ENCODE measurements around the gene SPATA31C2. TPM values are rescaled to one million over a fixed set of nuclear protein-coding genes. Genes with fewer than 3 reads are reported as not detected.

The SPATA31C2 gene
- total RNA-seq, 4 donors from 2014 or later = not detected

- no peak for DNase-seq
- Histone ChIP-seq H3K36me3 (no peaks in the 10 kb centered on the region), H3K9me3 (no peaks in the 10 kb centered on the region), H3K27me3 (peaks cover 0 to 9% (median 0%) of the 10 kb centered on the region in 4 donors), H3K4me1 (no peaks in the 10 kb centered on the region), H3K4me3 (no peak overlapping the region), H3K27ac (peak overlapping the region in 2 of 4 donors; percentile 33 to 63)
- 43 to 46% methylated on average over 10 of the region's 10 CpGs for WGBS, 2 donors
- TF ChIP-seq POLR2A (IDR thresholded peaks at IDR 0.05) (no peak), CTCF (IDR thresholded peaks at IDR 0.05) (no peak)
- intact Hi-C loops (cut with DNase I) = no loop called here
Observed at GRCh38 chr9:88092797-88093331, 45.4 kb downstream of the SPATA31C2 start.

DNA sequence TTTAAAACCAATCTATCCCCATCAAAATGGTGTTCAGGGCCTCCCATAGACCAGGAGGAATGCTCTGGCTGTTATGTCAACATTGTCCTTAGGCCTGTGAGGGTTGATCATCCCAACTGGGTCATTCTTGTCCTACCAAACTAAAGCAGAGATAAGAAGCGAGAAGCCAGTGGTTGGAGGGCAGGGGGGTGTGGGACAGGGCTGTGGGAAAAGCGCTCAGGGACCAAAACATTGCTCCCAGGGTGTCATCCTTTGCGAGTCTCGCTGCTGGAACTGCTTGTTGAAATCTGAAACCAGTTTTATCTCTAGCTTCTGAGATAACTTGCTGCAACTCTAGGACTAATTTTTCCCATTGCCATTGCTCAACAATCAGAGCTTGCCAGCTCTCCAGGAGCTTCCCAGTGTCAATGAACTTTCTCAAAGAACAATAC is 48.1 kb downstream of the SPATA31C2 start:
- Histone ChIP-seq H3K27ac (no peak overlapping the region), H3K36me3 (no peaks in the 10 kb centered on the region), H3K4me1 (no peaks in the 10 kb centered on the region), H3K4me3 (no peak overlapping the region), H3K27me3 (peaks cover 0 to 9% (median 0%) of the 10 kb centered on the region in 4 donors), H3K9me3 (no peaks in the 10 kb centered on the region)
- intact Hi-C loops (cut with DNase I) = no loop called here
- DNase-seq = no peak
- 67 to 87% methylated on average over 1 to 3 of the region's 4 CpGs for WGBS, 2 donors
- no peak for TF ChIP-seq CTCF (IDR thresholded peaks at IDR 0.05)
- TF ChIP-seq POLR2A (IDR thresholded peaks at IDR 0.05) = no peak

GRCh38 chr9:88087906-88088305 is 50.4 kb downstream of the SPATA31C2 start:
- no peak for TF ChIP-seq CTCF (IDR thresholded peaks at IDR 0.05)
- no peak for TF ChIP-seq POLR2A (IDR thresholded peaks at IDR 0.05)
- intact Hi-C loops (cut with DNase I) = no loop called here
- Histone ChIP-seq H3K36me3 (no peaks in the 10 kb centered on the region), H3K9me3 (no peaks in the 10 kb centered on the region), H3K4me3 (no peak overlapping the region), H3K4me1 (no peaks in the 10 kb centered on the region), H3K27me3 (peaks cover 0 to 9% (median 0%) of the 10 kb centered on the region in 4 donors), H3K27ac (no peak overlapping the region)
- DNase-seq = no peak
- WGBS, 2 donors = 69 to 76% methylated on average over 6 of the region's 6 CpGs

- Histone ChIP-seq H3K27ac (no peak overlapping the region), H3K4me1 (no peaks in the 10 kb centered on the region), H3K36me3 (no peaks in the 10 kb centered on the region), H3K4me3 (no peak overlapping the region), H3K27me3 (peaks cover 0 to 9% (median 0%) of the 10 kb centered on the region in 4 donors), H3K9me3 (no peaks in the 10 kb centered on the region)
- TF ChIP-seq CTCF (IDR thresholded peaks at IDR 0.05) = no peak
- TF ChIP-seq POLR2A (IDR thresholded peaks at IDR 0.05) = no peak
- intact Hi-C loops (cut with DNase I) = no loop called here
- no peak for DNase-seq
- WGBS, 2 donors = 64 to 67% methylated on average over 5 of the region's 5 CpGs
Observed at GRCh38 chr9:88085476-88085875, 52.8 kb downstream of the SPATA31C2 start.

DNA sequence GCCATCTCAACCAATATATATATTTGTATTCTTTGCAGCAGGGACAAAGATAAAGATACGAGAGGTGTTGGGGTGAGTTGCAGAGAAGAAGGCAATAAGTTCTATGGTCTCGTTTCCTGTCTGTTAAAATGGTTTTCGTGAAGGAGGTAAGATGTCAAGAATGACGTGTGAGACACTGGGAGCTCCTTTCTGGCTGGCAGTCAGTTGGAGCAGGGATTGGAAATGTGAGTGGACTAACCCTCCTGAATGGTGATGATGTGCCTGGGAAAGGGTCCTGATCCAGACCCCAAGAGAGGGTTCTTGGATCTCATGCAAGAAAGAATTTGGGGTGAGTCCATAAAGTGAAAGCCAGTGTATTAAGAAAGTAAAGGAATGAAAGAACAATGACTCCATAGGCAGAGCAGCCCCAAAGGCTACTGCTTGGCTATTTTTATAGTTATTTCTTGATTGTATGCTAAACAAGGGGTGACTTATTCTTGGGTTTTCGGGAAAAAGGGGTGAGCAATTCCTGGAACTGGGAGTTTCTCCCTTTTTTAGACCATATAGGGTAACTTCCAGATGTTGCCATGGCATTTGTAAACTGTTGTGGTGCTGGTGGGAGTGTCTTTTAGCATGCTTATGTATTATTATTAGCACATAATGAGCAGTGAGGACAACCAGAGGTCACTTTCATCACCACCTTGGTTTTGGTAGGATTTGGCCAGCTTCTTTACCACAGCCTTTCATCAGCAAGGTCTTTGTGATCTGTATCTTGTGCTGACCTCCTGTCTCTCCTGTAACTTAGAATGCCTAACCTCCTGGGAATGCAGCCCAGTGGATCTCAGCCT is 53.7 kb downstream of the SPATA31C2 start:
- no peak overlapping the region for H3K4me3 ChIP-seq
- no peak for TF ChIP-seq CTCF (IDR thresholded peaks at IDR 0.05)
- no peak for TF ChIP-seq POLR2A (IDR thresholded peaks at IDR 0.05)
- no peaks in the 10 kb centered on the region for H3K36me3 ChIP-seq
- no peak overlapping the region for H3K27ac ChIP-seq
- intact Hi-C loops (cut with DNase I) = no loop called here
- WGBS, 2 donors = 73 to 74% methylated on average over 5 of the region's 5 CpGs
- no peaks in the 10 kb centered on the region for H3K4me1 ChIP-seq
- H3K27me3 ChIP-seq = peaks cover 0 to 8% (median 0%) of the 10 kb centered on the region in 4 donors
- no peaks in the 10 kb centered on the region for H3K9me3 ChIP-seq
- no peak for DNase-seq

Measured in esophagus squamous epithelium (tissue), 5 donors.